Measurements from ENCODE around the gene HBD. TPM values are rescaled to one million over a fixed set of nuclear protein-coding genes. Genes with fewer than 3 reads are reported as not detected.

Gene HBD
- total RNA-seq, 1 experiment from 2014 or later = not detected

DNA sequence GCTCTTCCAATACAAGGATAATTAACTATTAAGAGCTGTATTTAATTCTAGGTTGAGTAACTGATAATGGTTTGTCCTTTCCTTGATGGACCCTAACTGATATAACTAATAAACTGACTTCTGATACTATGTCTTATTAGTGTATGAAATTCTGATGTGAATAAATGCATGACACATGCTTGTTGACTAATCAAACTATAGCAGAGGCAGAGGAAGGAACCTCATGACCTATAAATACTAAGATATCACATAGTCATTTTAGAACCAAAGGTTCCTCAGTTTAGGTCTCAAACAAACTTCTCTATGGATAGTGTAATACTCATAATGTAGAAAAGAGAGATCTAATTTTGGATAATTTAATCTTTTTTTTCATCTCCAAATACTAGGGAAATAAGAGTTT lies 4.8 kb upstream of the HBD start:
- RAD21 ChIA-PET (ENCODE audit: low non-redundant PET in 1 of 2, low total read pairs in 2 of 2, uncharacterized antibody in 2 of 2, unreplicated experiment in 2 of 2) = no interaction called here

More for the DNA sequence above, 4.8 kb upstream of the HBD start:
- DNase-seq (ENCODE audit: low read depth, low spot score) = no peak
- H2AFZ ChIP-seq (ENCODE audit: low read depth, low read length, poor library complexity, severe bottlenecking) = no peak overlapping the region
- H3K9ac ChIP-seq (ENCODE audit: low read length) = no peak overlapping the region
- TF ChIP-seq EGR1 (IDR thresholded peaks at IDR 0.05; ENCODE audit: low read depth) (no peak), FOSL1 (IDR thresholded peaks at IDR 0.05; ENCODE audit: low read depth) (no peak), EZH2phosphoT487 (IDR thresholded peaks at IDR 0.05; ENCODE audit: borderline replicate concordance) (no peak), SP1 (IDR thresholded peaks at IDR 0.05; ENCODE audit: low read depth) (no peak), SIN3A (IDR thresholded peaks at IDR 0.05; ENCODE audit: low read depth) (no peak), YY1 (IDR thresholded peaks at IDR 0.05; ENCODE audit: extremely low read depth, insufficient replicate concordance, low read depth, low read length) (no peak), POLR2AphosphoS5 (IDR thresholded peaks at IDR 0.05; ENCODE audit: low read depth, low read length) (no peak), JUND (IDR thresholded peaks at IDR 0.05) (no peak), ZFX (IDR thresholded peaks at IDR 0.05) (no peak), CBX3 (IDR thresholded peaks at IDR 0.05; ENCODE audit: low read depth) (no peak), ZNF274 (IDR thresholded peaks at IDR 0.05; ENCODE audit: low read depth, low read length) (no peak), MAX (IDR thresholded peaks at IDR 0.05) (no peak)
- TF ChIP-seq, protein P1, sequence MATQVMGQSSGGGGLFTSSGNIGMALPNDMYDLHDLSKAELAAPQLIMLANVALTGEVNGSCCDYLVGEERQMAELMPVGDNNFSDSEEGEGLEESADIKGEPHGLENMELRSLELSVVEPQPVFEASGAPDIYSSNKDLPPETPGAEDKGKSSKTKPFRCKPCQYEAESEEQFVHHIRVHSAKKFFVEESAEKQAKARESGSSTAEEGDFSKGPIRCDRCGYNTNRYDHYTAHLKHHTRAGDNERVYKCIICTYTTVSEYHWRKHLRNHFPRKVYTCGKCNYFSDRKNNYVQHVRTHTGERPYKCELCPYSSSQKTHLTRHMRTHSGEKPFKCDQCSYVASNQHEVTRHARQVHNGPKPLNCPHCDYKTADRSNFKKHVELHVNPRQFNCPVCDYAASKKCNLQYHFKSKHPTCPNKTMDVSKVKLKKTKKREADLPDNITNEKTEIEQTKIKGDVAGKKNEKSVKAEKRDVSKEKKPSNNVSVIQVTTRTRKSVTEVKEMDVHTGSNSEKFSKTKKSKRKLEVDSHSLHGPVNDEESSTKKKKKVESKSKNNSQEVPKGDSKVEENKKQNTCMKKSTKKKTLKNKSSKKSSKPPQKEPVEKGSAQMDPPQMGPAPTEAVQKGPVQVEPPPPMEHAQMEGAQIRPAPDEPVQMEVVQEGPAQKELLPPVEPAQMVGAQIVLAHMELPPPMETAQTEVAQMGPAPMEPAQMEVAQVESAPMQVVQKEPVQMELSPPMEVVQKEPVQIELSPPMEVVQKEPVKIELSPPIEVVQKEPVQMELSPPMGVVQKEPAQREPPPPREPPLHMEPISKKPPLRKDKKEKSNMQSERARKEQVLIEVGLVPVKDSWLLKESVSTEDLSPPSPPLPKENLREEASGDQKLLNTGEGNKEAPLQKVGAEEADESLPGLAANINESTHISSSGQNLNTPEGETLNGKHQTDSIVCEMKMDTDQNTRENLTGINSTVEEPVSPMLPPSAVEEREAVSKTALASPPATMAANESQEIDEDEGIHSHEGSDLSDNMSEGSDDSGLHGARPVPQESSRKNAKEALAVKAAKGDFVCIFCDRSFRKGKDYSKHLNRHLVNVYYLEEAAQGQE (IDR thresholded peaks at IDR 0.05; ENCODE audit: low read depth) = no peak
- no peak overlapping the region for H3K27ac ChIP-seq (ENCODE audit: low read depth, low read length)
- peaks cover 71% of the 10 kb centered on the region for H3K27me3 ChIP-seq (ENCODE audit: insufficient read depth, low read length)
- BruUV-seq (replicated peaks) = no TSS peak
- H3K4me3 ChIP-seq (replicated peaks in 1 of 2; ENCODE audit: low read depth in 1 of 2, low read length in 2 of 2) = no peak overlapping the region
- ATAC-seq = no peak
- CTCF ChIA-PET = no interaction called here
- H4K20me1 ChIP-seq (ENCODE audit: insufficient read depth) = no peaks in the 10 kb centered on the region
- intact Hi-C loops (cut with micrococcal nuclease) = no loop called here
- H3K79me2 ChIP-seq (ENCODE audit: insufficient read depth, low read length) = no peaks in the 10 kb centered on the region
- H3K4me1 ChIP-seq (ENCODE audit: control insufficient read depth in 1 of 2, insufficient read depth in 2 of 2, low read length in 2 of 2) = no peaks in the 10 kb centered on the region
- H3K4me2 ChIP-seq (ENCODE audit: low read length) = no peak overlapping the region
- H3K9me2 ChIP-seq (ENCODE audit: insufficient read depth) = no peaks in the 10 kb centered on the region
- no peaks in the 10 kb centered on the region for H3K9me3 ChIP-seq (ENCODE audit: control insufficient read depth in 1 of 2, insufficient read depth in 1 of 2, low read depth in 1 of 2, low read length in 2 of 2)
- H3K36me3 ChIP-seq (ENCODE audit: control insufficient read depth in 1 of 2, insufficient read depth in 2 of 2, low read length in 2 of 2) = no peaks in the 10 kb centered on the region
- POLR2A ChIA-PET = no interaction called here

All from HCT116 (cell line).